OCI-LY1 (cell line): ENCODE results near the gene ST6GALNAC3.

ENCODE experiments used
- EZH2 ChIP-seq: fragments of 200-600 bp; sonication (generic), shearing (Covaris generic); IDR thresholded peaks from 2 replicates; pipeline ENCODE4 v1.8.0; 2017; ENCODE audit warnings: borderline replicate concordance, mixed run types, mild to moderate bottlenecking, antibody characterized with exemption, low read length, moderate library complexity, mixed read lengths
- TF ChIP-seq, protein P1 (sequence below): fragments of 200-600 bp; sonication (generic), shearing (Covaris generic); IDR thresholded peaks from 2 replicates; pipeline ENCODE4 v1.5.1; 2017; ENCODE audit warnings: mild to moderate bottlenecking, antibody characterized with exemption, low read length, moderate library complexity, mixed read lengths

GRCh38 chr1:76229279-76230005 is 154.9 kb downstream of the ST6GALNAC3 start:
- TF ChIP-seq, protein P1, sequence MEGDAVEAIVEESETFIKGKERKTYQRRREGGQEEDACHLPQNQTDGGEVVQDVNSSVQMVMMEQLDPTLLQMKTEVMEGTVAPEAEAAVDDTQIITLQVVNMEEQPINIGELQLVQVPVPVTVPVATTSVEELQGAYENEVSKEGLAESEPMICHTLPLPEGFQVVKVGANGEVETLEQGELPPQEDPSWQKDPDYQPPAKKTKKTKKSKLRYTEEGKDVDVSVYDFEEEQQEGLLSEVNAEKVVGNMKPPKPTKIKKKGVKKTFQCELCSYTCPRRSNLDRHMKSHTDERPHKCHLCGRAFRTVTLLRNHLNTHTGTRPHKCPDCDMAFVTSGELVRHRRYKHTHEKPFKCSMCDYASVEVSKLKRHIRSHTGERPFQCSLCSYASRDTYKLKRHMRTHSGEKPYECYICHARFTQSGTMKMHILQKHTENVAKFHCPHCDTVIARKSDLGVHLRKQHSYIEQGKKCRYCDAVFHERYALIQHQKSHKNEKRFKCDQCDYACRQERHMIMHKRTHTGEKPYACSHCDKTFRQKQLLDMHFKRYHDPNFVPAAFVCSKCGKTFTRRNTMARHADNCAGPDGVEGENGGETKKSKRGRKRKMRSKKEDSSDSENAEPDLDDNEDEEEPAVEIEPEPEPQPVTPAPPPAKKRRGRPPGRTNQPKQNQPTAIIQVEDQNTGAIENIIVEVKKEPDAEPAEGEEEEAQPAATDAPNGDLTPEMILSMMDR = no peak
- no peak for TF ChIP-seq EZH2
